NOMO-1 treated with dmso at 0.1 percent for 144 hours (cell line): Measurements from ENCODE around the gene TLL2.

Experiments used
- DNase-seq: peaks from one replicate; lab custom pipeline; 2025; ENCODE audit not compliant: unreplicated experiment; lab: John Stamatoyannopoulos, UW

TLL2 gene

GRCh38 chr10:96327462-96327861, 186.3 kb downstream of the TLL2 start:
- DNase-seq = no peak

GRCh38 chr10:96325719-96326373, 187.9 kb downstream of the TLL2 start:
- no peak for DNase-seq

- DNase-seq = no peak
These were observed 189.3 kb downstream of the TLL2 start for GRCh38 chr10:96324447-96324846.

GRCh38 chr10:96322275-96322674, 191.5 kb downstream of the TLL2 start:
- no peak for DNase-seq

- no peak for DNase-seq
These were observed 191.9 kb downstream of the TLL2 start for GRCh38 chr10:96321822-96322221.

- DNase-seq = no peak
These were observed 193.8 kb downstream of the TLL2 start for GRCh38 chr10:96319754-96320474.

GRCh38 chr10:96317067-96317833, 196.5 kb downstream of the TLL2 start:
- DNase-seq = no peak
